Placental epithelial cell (primary cell): Measurements from ENCODE around the gene OGDH. TPM values are rescaled to one million over a fixed set of nuclear protein-coding genes. Genes with fewer than 3 reads are reported as not detected.

Experiments used
- total RNA-seq: library from RNA; depleted of rRNA; stranded (reverse); fragments of >200 nt; gene quantifications from 2 replicates; pipeline ENCODE4 v1.2.3, GENCODE V29; 2012

Gene OGDH
- total RNA-seq = 68.3 and 124 TPM in 2 replicates

DNA sequence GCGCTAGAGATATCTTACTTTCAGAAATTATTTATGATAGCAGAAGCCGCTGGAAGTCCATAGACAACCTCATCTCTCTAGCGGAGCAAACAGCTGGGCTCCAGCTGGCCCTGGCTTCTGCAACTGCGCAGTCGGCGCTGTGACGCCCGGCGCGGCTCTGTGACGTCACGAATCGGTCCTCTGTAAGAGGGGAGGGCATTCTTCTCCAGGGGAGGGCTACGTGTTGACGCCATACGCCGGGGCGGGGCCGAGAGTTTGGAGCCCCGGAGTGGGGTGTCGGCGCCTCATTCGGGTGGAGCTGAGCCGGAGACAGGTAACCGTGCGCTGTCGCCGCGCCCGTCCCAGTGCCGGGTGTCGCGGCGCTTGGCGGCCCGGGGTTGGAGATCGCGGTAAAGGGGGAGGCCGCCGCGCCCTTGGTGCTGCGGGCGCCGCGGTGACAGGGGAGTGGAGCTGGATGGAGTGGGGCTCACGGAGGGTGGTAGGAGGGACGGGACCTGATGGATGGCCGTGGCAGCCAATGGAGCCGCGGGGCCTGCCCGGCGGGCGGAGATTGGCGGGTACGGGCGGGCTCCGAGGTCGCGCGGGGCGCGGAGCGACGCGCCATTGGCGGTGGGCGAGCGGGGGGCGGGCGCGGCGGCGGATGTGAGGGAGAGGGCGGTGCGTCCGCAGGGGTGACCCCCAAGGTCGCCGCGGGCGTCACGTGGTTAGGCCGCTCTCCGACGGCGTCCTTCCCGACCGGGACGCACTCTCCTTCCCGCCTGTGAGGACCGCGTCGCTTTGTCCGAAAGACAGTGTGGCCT lies at the start of gene OGDH:
Gene OGDH (plus strand): TSS at position 287 of the 800 bp plus-strand sequence. CDS start 17,717 bp downstream, outside the sequence.

GRCh38 chr7:44573464-44574286 lies 32.8 kb upstream of the OGDH start, which contains the start of gene DDX56:
DDX56 (minus strand) TSS chr7:44573908; CDS start chr7:44573895, 13 bp downstream.

DNA sequence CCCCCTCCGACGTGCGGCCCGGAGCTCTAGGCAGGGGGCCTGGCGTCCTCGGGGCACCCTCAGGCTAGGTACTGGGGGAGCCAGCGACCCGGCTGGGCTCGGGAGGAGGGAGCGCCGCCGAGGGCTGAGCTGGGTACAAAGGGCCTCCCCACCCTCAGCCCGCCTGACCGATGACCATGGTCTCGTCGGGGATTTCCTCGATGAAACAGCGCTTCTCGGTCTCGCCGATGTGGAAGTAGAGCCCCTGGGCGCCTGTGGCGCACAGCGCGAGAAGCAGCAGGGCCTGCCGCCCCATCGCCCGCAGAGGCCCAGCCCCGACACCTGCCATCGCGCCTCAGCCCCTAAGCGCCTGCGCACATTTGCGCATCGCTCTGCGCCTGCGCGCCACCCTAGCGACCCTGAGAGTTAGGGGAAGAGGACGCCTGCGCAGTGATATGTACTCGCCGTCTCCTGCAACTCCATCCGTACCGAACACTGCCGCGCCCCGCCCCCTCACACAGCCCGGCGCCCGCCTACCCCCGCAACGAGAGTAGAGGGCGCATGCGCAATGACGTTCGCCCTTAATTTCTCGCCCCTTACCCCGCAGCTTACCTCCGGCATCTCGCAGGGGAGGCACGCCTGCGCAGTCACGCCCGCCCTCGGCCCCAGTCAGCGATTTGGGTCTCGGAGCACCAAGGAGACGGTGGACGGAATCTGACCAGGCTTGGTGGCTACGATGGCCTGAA lies 24.4 kb upstream of the OGDH start, which contains the start of gene TMED4:
Gene TMED4 (minus strand): TSS at position 353 of the 725 bp plus-strand sequence. CDS start 25 bp downstream, at position 328.

DNA sequence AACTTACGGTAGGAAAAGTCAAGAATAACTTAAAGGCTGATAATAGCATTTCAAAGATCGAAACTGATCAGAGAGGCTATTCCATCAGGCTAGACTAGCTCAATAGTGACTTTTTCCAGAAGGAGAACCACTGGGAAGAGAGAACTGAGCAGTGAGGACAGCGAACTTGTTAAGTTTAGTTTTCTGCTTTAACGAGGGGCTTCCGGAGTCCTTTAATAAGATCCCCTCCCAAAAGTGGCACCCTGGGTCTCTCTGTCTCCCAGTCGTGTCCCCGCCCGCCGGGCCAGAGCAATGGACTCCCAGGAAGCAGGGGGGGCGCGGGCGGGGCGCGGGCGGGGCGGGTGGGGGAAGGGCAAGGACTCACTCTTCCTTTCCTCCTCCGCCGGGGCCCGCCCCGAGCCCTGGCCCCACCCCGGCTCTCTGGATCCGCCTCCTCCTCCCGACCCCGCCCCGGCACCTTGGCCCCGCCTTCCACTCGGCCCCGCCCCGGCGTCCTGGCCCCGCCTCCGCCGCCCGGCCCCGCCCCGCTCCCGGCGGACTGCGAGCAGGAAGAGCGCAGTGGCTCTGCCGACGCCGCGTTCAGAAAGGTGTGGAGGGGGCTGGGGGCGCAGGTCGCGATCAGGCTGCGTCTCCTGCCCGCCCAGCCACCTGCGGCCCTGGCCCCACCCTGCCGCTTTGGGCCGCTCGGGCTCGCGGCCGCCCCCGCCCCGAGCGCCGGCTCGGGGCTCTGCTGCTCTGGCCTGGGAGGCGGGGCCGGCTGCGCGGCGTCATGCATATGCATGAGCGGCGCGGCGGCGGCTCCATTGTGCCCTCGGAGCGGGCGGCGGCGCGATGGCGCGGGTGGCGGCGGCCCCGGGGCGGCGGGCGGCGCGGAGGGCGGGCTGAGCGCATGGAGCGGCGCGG lies 141.9 kb downstream of the OGDH start, which contains the start of gene ZMIZ2:
Gene ZMIZ2 (plus strand): TSS at position 803 of the 903 bp plus-strand sequence. CDS start 7,403 bp downstream, outside the sequence.

Other genes with a start within 250 kb of the OGDH start
- 51.1 and 59.3 TPM in 2 replicates for gene NUDCD3, start 116.0 kb upstream of the OGDH start, total RNA-seq
- gene NPC1L1, start 65.3 kb upstream of the OGDH start, total RNA-seq = not detected in 2 replicates
- 44.0 and 58.5 TPM in 2 replicates for gene DDX56, start 32.7 kb upstream of the OGDH start, total RNA-seq
- gene TMED4, start 24.4 kb upstream of the OGDH start, total RNA-seq = 75.3 and 76.2 TPM in 2 replicates
- gene ZMIZ2, start 142.2 kb downstream of the OGDH start, total RNA-seq = 11.3 and 20.0 TPM in 2 replicates
- gene PPIA, start 190.1 kb downstream of the OGDH start, total RNA-seq = 1,348 and 2,909 TPM in 2 replicates
- 51.4 and 108 TPM in 2 replicates for gene H2AZ2, start 241.5 kb downstream of the OGDH start, total RNA-seq